ENCODE measurements around the gene SPDEF.

DNA sequence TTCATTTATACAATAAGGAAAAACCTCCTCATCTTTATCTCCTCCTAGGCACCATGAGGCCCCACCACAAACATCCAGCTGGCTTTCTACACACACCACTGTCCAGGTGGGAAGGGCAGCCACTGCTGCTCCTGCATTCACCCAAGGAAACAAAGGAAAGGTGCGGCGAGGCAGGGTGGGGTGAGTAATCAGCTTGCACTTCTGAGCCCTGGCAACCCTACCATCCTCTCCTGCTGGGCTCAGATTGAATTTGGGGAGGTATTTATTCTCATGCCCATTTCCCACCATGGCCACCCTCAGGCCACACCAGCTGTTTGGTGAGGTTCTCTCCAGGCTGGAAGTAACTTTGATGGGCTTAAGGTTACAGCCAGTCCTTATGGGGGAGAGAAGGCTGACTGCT is 31.2 kb upstream of the SPDEF start:
- TF ChIP-seq KLF8 (tag by site-specific recombination; IDR thresholded peaks at IDR 0.05) (no peak), ZNF426 (tag by site-specific recombination; IDR thresholded peaks at IDR 0.05) (no peak)

Measured in HEK293 (cell line).